ENCODE results near the gene DLD. TPM values are rescaled to one million over a fixed set of nuclear protein-coding genes. Genes with fewer than 3 reads are reported as not detected.

DLD gene
- total RNA-seq (2014; rRNA removed; shearing (Covaris generic)) (43.8 and 48.4 TPM in 2 replicates), total RNA-seq (2022) (79.5 and 82.3 TPM in 2 replicates), Bru-seq, nascent RNA (percentile 91 among the genes with signal in this experiment), BruChase-seq, experiment 1, labeled RNA remaining after a 6-hour chase (percentile 87 among the genes with signal in this experiment), BruChase-seq, experiment 2, labeled RNA remaining after a 2-hour chase (percentile 86 among the genes with signal in this experiment)
- long read RNA-seq, transcript DLD-201 (14 exons, 3,755 nt): major isoform, 208 of 305 reads
- long read RNA-seq, partial matches to known transcripts: 70 of 305 reads
- long read RNA-seq, other reads (novel, unspliced or antisense): 23 of 305 reads

DNA sequence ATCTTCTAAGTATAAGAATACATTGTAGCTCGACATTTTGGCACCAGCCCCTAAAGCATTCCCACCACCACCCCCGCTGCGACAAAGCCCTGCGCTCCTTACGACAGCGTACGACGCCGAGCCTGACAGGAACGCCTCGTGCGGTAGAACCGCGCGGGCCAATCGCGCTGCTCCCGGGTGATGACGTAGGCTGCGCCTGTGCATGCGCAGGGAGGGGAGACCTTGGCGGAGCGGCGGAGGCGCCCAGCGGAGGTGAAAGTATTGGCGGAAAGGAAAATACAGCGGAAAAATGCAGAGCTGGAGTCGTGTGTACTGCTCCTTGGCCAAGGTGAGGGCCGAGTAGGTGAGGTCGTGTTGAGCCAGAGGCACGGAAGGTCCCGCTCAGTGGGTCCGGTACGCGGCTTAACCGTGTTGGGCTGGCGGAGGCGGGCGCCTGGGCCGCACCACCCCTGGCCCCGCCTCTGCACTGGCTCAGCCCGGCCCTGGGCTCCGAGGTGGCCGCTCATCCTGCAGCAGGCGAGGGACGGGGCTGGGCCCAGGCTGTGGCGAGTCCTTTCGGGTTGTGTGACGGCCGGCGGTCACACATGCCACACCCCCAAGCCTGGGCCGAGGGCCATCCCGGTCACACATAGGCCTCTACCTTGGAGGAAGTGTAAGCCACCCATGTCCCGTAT is at the start of gene DLD:
Gene DLD, plus strand, starts transcription at position 222 of the 674 bp plus-strand sequence. Its CDS starts 68 bp downstream, at position 290.
- peak; percentile 93 for DNase-seq (ENCODE audit: low spot score)
- H3K36me3 ChIP-seq (ENCODE audit: insufficient read depth, low read length): peaks cover 35% of the 10 kb centered on the region
- intact Hi-C loops (cut with micrococcal nuclease; ENCODE audit: unreplicated experiment): loop anchor here (5.0 kb wide), 1 partner anchor 149 kb away; the partner anchor contains the start of gene CBLL1
- TF ChIP-seq EZH2phosphoT487 (IDR thresholded peaks at IDR 0.05; ENCODE audit: borderline replicate concordance, low read depth, low read length): no peak
- TF ChIP-seq, protein P1, sequence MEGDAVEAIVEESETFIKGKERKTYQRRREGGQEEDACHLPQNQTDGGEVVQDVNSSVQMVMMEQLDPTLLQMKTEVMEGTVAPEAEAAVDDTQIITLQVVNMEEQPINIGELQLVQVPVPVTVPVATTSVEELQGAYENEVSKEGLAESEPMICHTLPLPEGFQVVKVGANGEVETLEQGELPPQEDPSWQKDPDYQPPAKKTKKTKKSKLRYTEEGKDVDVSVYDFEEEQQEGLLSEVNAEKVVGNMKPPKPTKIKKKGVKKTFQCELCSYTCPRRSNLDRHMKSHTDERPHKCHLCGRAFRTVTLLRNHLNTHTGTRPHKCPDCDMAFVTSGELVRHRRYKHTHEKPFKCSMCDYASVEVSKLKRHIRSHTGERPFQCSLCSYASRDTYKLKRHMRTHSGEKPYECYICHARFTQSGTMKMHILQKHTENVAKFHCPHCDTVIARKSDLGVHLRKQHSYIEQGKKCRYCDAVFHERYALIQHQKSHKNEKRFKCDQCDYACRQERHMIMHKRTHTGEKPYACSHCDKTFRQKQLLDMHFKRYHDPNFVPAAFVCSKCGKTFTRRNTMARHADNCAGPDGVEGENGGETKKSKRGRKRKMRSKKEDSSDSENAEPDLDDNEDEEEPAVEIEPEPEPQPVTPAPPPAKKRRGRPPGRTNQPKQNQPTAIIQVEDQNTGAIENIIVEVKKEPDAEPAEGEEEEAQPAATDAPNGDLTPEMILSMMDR (conservative IDR thresholded peaks at IDR 0.05; ENCODE audit: low read length): no peak
- no peaks in the 10 kb centered on the region for H3K9me3 ChIP-seq (ENCODE audit: low read length)
- peaks cover 30% of the 10 kb centered on the region for H3K4me1 ChIP-seq (ENCODE audit: insufficient read depth, low read length, poor library complexity, severe bottlenecking)
- H4K20me1 ChIP-seq (ENCODE audit: insufficient read depth, low read length): 0 out of 2 replicates have a peak, but pooled peaks cover 10% of the 10 kb centered on the region
- peak within 1 kb of the TSS; percentile 33 for H3K27ac ChIP-seq (ENCODE audit: low read depth, low read length, poor library complexity, severe bottlenecking)
- no peaks in the 10 kb centered on the region for H3K9me2 ChIP-seq (ENCODE audit: insufficient read depth, low read length)
- peak within 1 kb of the TSS; percentile 93 for H2AFZ ChIP-seq (ENCODE audit: low read length)
- POLR2A ChIA-PET: interaction anchor here (0.6 to 3.0 kb wide), 8 partner anchors 10 to 1004 kb away, joined by 3 to 17 read pairs (median 4); partner anchors contain the start of gene CBLL1
- BruUV-seq (replicated peaks): TSS peak; percentile 63
- peak within 1 kb of the TSS; percentile 82 for H3K4me3 ChIP-seq (ENCODE audit: low read depth, low read length, poor library complexity, severe bottlenecking)
- peak within 1 kb of the TSS; percentile 77 for H3K4me2 ChIP-seq (ENCODE audit: low read length)
- CTCF ChIA-PET (ENCODE audit: unreplicated experiment): interaction anchor here (0.6 to 1.0 kb wide), 3 partner anchors 12 to 998 kb away, joined by 3 read pairs; partner anchors contain the start of gene CBLL1
- peaks cover 49% of the 10 kb centered on the region for H3K79me2 ChIP-seq (ENCODE audit: insufficient read depth, low read depth, low read length)

DNA sequence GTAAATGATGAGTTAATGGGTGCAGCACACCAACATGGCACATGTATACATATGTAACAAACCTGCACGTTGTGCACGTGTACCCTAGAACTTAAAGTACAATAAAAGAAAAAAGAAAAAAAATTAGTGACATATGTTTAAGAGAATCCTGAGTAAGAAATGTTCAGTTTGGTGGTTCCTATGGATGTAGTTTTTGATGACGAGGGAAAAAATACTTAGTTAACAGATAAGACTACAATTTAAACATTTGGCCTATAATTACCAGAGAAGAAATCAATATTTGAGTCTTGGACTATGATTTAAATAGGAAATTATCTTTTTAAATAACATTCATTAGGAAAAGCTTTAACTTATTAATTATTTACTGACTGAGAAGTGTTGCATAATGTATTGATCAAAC is 48.8 kb upstream of the DLD start:
- Histone ChIP-seq H3K79me2 (ENCODE audit: insufficient read depth, low read depth, low read length) (no peaks in the 10 kb centered on the region), H3K4me2 (ENCODE audit: low read length) (no peak overlapping the region), H4K20me1 (ENCODE audit: insufficient read depth, low read length) (no peaks in the 10 kb centered on the region), H3K27ac (ENCODE audit: low read depth, low read length, poor library complexity, severe bottlenecking) (no peak overlapping the region), H3K4me3 (ENCODE audit: low read depth, low read length, poor library complexity, severe bottlenecking) (no peak overlapping the region), H2AFZ (ENCODE audit: low read length) (no peak overlapping the region), H3K9me3 (ENCODE audit: low read length) (no peaks in the 10 kb centered on the region), H3K36me3 (ENCODE audit: insufficient read depth, low read length) (no peaks in the 10 kb centered on the region), H3K4me1 (ENCODE audit: insufficient read depth, low read length, poor library complexity, severe bottlenecking) (no peaks in the 10 kb centered on the region), H3K9me2 (ENCODE audit: insufficient read depth, low read length) (no peaks in the 10 kb centered on the region)
- POLR2A ChIA-PET: no interaction called here
- BruUV-seq (replicated peaks): no TSS peak
- TF ChIP-seq EZH2phosphoT487 (IDR thresholded peaks at IDR 0.05; ENCODE audit: borderline replicate concordance, low read depth, low read length): no peak
- TF ChIP-seq, protein P1 (conservative IDR thresholded peaks at IDR 0.05; ENCODE audit: low read length): no peak
- intact Hi-C loops (cut with micrococcal nuclease; ENCODE audit: unreplicated experiment): no loop called here
- CTCF ChIA-PET (ENCODE audit: unreplicated experiment): no interaction called here
- no peak for DNase-seq (ENCODE audit: low spot score)
